ENCODE results near the gene MMP11. TPM values are rescaled to one million over a fixed set of nuclear protein-coding genes. Genes with fewer than 3 reads are reported as not detected.

Gene MMP11
- total and polyA plus RNA-seq, 4 donors: 4.3 to 7.7 (median 6.6) TPM

GRCh38 chr22:23750367-23750713 lies 22.3 kb upstream of the MMP11 start:
- peak overlapping the region; percentile 57 for H3K4me3 ChIP-seq (ENCODE audit: low read depth, low read length)

DNA sequence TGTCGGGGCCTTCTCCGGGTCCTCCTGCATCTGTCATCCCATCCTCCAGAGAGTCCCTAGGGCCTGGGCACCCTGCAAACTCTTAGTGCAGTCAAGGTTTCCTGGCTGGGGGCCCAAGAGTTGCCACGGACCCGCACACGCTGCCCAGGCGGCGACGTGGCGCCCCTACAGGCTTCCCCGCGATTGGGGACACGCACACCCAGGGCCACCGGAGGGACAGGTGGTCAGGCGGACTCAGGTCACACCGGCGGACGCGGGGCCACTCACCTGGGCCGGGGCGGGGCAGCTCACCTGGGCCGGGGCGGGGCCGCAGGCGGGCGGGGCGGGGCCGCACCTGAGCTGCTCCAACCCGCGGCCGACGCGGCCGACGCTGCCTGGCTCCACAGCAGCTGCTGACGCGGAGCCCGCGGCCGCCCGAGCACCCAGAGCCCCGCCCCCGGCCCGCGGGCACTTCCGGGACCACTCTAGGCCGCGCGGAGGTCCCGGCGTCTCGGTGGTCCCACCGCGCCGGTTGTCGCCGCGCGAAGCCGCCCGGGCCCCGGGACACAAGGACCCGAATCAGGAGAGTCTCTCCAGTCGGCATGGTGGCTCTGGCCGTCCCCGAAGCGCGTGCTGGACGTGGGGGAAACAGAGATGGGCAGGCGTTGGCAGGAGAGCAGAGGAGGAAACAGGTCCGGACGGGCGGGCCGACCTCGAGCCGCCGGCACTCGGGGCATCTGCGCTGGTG lies 21.8 kb upstream of the MMP11 start, which contains the start of gene ZNF70:
Gene ZNF70 (minus strand): TSS at position 399 of the 727 bp plus-strand sequence. CDS start 5,972 bp downstream, outside the sequence.
- peak in 5 of 6 donors; percentile 71 to 95 (median 82) for DNase-seq (ENCODE audit: low read depth in 4 of 6, low spot score in 6 of 6)
- H3K27me3 ChIP-seq (ENCODE audit: control insufficient read depth, insufficient read depth, low read length): no peaks in the 10 kb centered on the region
- WGBS (ENCODE audit: insufficient coverage): under 1% methylated on average over 78 of the region's 78 CpGs

More at GRCh38 chr22:23750367-23750713, 22.3 kb upstream of the MMP11 start:
- Histone ChIP-seq H3K27me3 (ENCODE audit: control insufficient read depth, insufficient read depth, low read length) (no peaks in the 10 kb centered on the region), H3K9me3 (ENCODE audit: control insufficient read depth, insufficient read depth, low read length) (no peaks in the 10 kb centered on the region), H3K4me1 (ENCODE audit: control insufficient read depth, insufficient read depth, low read length) (peaks cover 17% of the 10 kb centered on the region), H3K27ac (ENCODE audit: low read depth, low read length) (peak overlapping the region; percentile 41), H3K36me3 (ENCODE audit: control insufficient read depth, insufficient read depth, low read length) (no peaks in the 10 kb centered on the region)
- no peak for DNase-seq (ENCODE audit: low read depth in 4 of 6, low spot score in 6 of 6)
- 39% methylated on average over 5 of the region's 5 CpGs for WGBS (ENCODE audit: insufficient coverage)

DNA sequence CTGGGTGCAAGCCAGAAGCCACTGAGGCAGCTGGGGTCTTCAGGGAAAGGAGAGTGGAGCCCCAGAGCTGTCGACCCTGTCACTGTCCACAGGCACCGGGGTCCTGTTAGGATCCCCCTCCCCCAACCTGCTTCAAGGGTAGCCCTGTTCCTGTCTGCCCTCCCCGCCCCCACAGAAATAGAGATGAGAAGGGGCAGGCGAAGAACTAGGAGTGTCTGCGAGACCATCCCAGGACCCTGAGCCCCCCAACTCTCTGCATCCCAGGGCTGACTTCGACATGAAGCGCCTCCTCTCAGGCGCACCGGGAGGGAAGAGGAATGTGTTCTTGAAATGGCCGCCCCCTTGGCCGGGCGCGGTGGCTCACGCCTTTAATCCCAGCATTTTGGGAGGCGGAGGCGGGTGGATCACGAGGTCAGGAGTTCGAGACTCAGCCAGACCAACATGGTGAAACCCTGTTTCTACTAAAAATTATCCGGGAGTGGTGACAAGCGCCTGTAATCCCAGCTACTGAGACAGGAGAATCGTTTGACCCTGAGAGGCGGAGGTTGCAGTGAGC lies 21.1 kb upstream of the MMP11 start:
- H3K9me3 ChIP-seq (ENCODE audit: control insufficient read depth, insufficient read depth, low read length): no peaks in the 10 kb centered on the region
- H3K4me3 ChIP-seq (ENCODE audit: low read depth, low read length): peak overlapping the region; percentile 78
- H3K4me1 ChIP-seq (ENCODE audit: control insufficient read depth, insufficient read depth, low read length): peaks cover 17% of the 10 kb centered on the region
- DNase-seq (ENCODE audit: low read depth in 4 of 6, low spot score in 6 of 6): peak in 2 of 6 donors; percentile 32 to 80
- H3K27me3 ChIP-seq (ENCODE audit: control insufficient read depth, insufficient read depth, low read length): no peaks in the 10 kb centered on the region
- H3K27ac ChIP-seq (ENCODE audit: low read depth, low read length): peak overlapping the region; percentile 91
- WGBS (ENCODE audit: insufficient coverage): 8% methylated on average over 16 of the region's 22 CpGs
- no peaks in the 10 kb centered on the region for H3K36me3 ChIP-seq (ENCODE audit: control insufficient read depth, insufficient read depth, low read length)

More for the DNA sequence above, 21.8 kb upstream of the MMP11 start, which contains the start of gene ZNF70:
- Histone ChIP-seq H3K27ac (ENCODE audit: low read depth, low read length) (peak within 1 kb of the TSS; percentile 91), H3K36me3 (ENCODE audit: control insufficient read depth, insufficient read depth, low read length) (no peaks in the 10 kb centered on the region), H3K4me3 (ENCODE audit: low read depth, low read length) (peak within 1 kb of the TSS; percentile 78), H3K4me1 (ENCODE audit: control insufficient read depth, insufficient read depth, low read length) (peaks cover 17% of the 10 kb centered on the region), H3K9me3 (ENCODE audit: control insufficient read depth, insufficient read depth, low read length) (no peaks in the 10 kb centered on the region)

DNA sequence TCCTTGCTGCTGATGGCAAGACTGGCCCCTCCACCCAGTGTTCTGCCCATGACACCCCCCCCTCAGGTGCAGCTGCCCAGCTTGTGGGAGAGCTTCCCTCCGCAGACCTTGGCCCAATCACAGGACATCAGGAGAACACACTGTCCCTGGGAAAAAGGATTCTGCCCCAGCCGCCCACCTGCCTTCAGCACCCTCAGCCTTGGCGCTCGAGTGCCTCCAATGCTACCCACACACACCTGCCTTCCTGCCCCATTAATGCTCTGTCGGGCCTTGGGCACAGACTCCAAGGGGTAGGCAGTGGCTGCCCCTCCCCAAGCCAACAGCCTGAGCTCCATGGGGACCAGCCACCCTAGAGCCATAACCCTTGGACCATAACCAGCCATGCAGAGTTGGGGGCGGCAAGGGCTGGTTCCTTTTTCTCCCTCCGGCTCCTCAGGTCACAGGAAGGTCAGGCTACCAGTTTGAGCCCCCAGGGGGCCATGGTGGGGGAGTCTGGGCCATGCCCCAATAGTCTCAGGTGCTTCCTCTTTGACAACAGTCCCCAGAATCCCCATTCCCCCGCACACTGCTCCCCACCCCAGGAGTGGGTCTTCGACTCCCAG lies 20.5 kb upstream of the MMP11 start:
- WGBS (ENCODE audit: insufficient coverage): 91% methylated on average over 5 of the region's 9 CpGs
- peaks cover 17% of the 10 kb centered on the region for H3K4me1 ChIP-seq (ENCODE audit: control insufficient read depth, insufficient read depth, low read length)
- DNase-seq (ENCODE audit: low read depth in 4 of 6, low spot score in 6 of 6): no peak
- no peak overlapping the region for H3K4me3 ChIP-seq (ENCODE audit: low read depth, low read length)
- no peaks in the 10 kb centered on the region for H3K36me3 ChIP-seq (ENCODE audit: control insufficient read depth, insufficient read depth, low read length)
- no peaks in the 10 kb centered on the region for H3K9me3 ChIP-seq (ENCODE audit: control insufficient read depth, insufficient read depth, low read length)
- no peaks in the 10 kb centered on the region for H3K27me3 ChIP-seq (ENCODE audit: control insufficient read depth, insufficient read depth, low read length)
- H3K27ac ChIP-seq (ENCODE audit: low read depth, low read length): no peak overlapping the region

DNA sequence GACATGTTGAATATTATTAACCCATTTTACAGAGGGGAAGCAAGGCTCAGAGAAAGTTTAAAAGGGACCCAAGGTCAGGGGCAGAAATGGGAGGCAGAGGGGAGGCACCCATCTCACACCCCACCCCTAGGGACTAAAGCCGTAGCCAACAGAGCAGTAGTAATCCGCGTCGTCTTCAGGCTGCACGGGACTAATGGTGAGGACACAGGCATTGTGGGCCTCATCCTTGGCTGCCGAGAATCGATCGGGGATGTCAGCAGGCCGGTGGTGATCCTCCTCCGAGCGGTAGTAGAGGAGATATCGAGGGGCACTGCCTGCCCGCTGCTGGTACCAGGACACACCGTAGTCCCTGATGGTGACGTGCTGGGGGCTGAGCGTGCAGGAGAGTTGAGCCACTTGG lies 19.9 kb upstream of the MMP11 start:
- WGBS (ENCODE audit: insufficient coverage): 95% methylated on average over 16 of the region's 16 CpGs
- no peak for DNase-seq (ENCODE audit: low read depth in 4 of 6, low spot score in 6 of 6)
- Histone ChIP-seq H3K9me3 (ENCODE audit: control insufficient read depth, insufficient read depth, low read length) (no peaks in the 10 kb centered on the region), H3K27me3 (ENCODE audit: control insufficient read depth, insufficient read depth, low read length) (no peaks in the 10 kb centered on the region), H3K4me3 (ENCODE audit: low read depth, low read length) (no peak overlapping the region), H3K36me3 (ENCODE audit: control insufficient read depth, insufficient read depth, low read length) (no peaks in the 10 kb centered on the region), H3K4me1 (ENCODE audit: control insufficient read depth, insufficient read depth, low read length) (peaks cover 17% of the 10 kb centered on the region), H3K27ac (ENCODE audit: low read depth, low read length) (no peak overlapping the region)

- WGBS (ENCODE audit: insufficient coverage): 70% methylated on average over 2 of the region's 2 CpGs
- H3K4me3 ChIP-seq (ENCODE audit: low read depth, low read length): no peak overlapping the region
- no peaks in the 10 kb centered on the region for H3K27me3 ChIP-seq (ENCODE audit: control insufficient read depth, insufficient read depth, low read length)
- H3K27ac ChIP-seq (ENCODE audit: low read depth, low read length): no peak overlapping the region
- H3K9me3 ChIP-seq (ENCODE audit: control insufficient read depth, insufficient read depth, low read length): no peaks in the 10 kb centered on the region
- peaks cover 17% of the 10 kb centered on the region for H3K4me1 ChIP-seq (ENCODE audit: control insufficient read depth, insufficient read depth, low read length)
- H3K36me3 ChIP-seq (ENCODE audit: control insufficient read depth, insufficient read depth, low read length): no peaks in the 10 kb centered on the region
- DNase-seq (ENCODE audit: low read depth in 4 of 6, low spot score in 6 of 6): no peak
Measured at GRCh38 chr22:23753385-23753784, 19.3 kb upstream of the MMP11 start.

GRCh38 chr22:23754220-23754919 lies 18.3 kb upstream of the MMP11 start, which contains the start of gene VPREB3:
Gene VPREB3 (minus strand): TSS chr22:23754425. CDS start chr22:23754363, 62 bp downstream.
- Histone ChIP-seq H3K9me3 (ENCODE audit: control insufficient read depth, insufficient read depth, low read length) (no peaks in the 10 kb centered on the region), H3K4me1 (ENCODE audit: control insufficient read depth, insufficient read depth, low read length) (peaks cover 17% of the 10 kb centered on the region), H3K36me3 (ENCODE audit: control insufficient read depth, insufficient read depth, low read length) (no peaks in the 10 kb centered on the region), H3K27me3 (ENCODE audit: control insufficient read depth, insufficient read depth, low read length) (no peaks in the 10 kb centered on the region), H3K27ac (ENCODE audit: low read depth, low read length) (no peak within 1 kb of the TSS), H3K4me3 (ENCODE audit: low read depth, low read length) (no peak within 1 kb of the TSS)
- 80% methylated on average over 9 of the region's 14 CpGs for WGBS (ENCODE audit: insufficient coverage)
- no peak for DNase-seq (ENCODE audit: low read depth in 4 of 6, low spot score in 6 of 6)

DNA sequence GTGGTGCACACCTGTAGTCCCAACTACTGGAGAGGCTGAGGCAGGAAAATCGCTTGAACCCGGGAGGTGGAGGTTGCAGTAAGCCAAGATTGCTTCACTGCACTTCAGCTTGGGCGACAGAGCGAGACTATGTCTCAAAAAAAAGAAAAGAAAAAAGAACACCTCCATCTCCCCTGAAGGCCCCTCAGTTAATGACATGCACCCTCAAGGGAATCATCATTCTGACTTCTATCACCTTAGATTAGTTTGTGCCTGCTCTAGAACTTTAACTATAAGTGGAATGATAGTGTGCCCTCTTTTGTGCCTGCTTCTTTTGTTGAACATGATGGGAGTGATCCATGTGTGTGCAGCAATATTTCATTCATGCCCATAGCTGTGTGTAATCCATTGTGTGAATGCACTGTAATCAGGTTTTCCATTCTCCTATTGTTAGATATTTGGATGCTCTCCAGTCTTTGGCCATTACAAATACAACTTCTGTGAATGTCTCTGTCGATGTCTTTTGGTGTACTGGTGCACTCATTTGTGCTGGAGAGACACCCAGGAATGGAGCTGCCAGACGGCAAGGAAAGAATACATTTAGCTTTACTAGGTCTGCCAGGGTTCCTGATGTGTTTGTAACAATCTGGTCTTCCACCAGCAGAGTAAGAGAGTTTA lies 17.5 kb upstream of the MMP11 start:
- no peaks in the 10 kb centered on the region for H3K36me3 ChIP-seq (ENCODE audit: control insufficient read depth, insufficient read depth, low read length)
- H3K27me3 ChIP-seq (ENCODE audit: control insufficient read depth, insufficient read depth, low read length): no peaks in the 10 kb centered on the region
- H3K27ac ChIP-seq (ENCODE audit: low read depth, low read length): no peak overlapping the region
- peaks cover 13% of the 10 kb centered on the region for H3K4me1 ChIP-seq (ENCODE audit: control insufficient read depth, insufficient read depth, low read length)
- peak in 1 of 6 donors; percentile 20 for DNase-seq (ENCODE audit: low read depth in 4 of 6, low spot score in 6 of 6)
- WGBS (ENCODE audit: insufficient coverage): 17% methylated on average over 1 of the region's 6 CpGs
- no peaks in the 10 kb centered on the region for H3K9me3 ChIP-seq (ENCODE audit: control insufficient read depth, insufficient read depth, low read length)
- no peak overlapping the region for H3K4me3 ChIP-seq (ENCODE audit: low read depth, low read length)

DNA sequence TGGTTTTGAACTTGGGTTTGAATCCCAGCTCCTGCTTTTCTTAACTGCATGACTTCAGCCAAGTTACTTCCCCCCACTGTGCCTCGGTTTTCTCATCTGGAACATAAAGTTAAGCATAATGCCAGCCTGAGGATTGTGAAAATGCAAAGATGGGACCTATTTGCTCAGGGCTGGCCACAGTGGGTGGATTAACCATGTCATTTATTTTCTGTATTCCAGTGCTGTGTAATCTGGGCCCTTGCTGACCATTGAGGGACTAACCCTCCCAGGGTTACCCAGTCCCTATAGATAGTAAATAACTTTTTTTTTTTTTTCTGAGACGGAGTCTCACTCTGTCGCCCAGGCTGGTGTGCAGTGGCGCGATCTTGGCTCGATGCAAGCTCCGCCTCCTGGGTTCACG lies 16.9 kb upstream of the MMP11 start:
- WGBS (ENCODE audit: insufficient coverage): 100% methylated on average over 2 of the region's 8 CpGs
- H3K4me1 ChIP-seq (ENCODE audit: control insufficient read depth, insufficient read depth, low read length): peaks cover 13% of the 10 kb centered on the region
- no peaks in the 10 kb centered on the region for H3K9me3 ChIP-seq (ENCODE audit: control insufficient read depth, insufficient read depth, low read length)
- H3K27ac ChIP-seq (ENCODE audit: low read depth, low read length): no peak overlapping the region
- H3K4me3 ChIP-seq (ENCODE audit: low read depth, low read length): no peak overlapping the region
- H3K36me3 ChIP-seq (ENCODE audit: control insufficient read depth, insufficient read depth, low read length): no peaks in the 10 kb centered on the region
- no peak for DNase-seq (ENCODE audit: low read depth in 4 of 6, low spot score in 6 of 6)
- H3K27me3 ChIP-seq (ENCODE audit: control insufficient read depth, insufficient read depth, low read length): no peaks in the 10 kb centered on the region

Measured in spinal cord (tissue), 10 donors.